Smooth muscle cell (in vitro differentiated cells): Measurements from ENCODE around the gene ZNF154. TPM values are rescaled to one million over a fixed set of nuclear protein-coding genes. Genes with fewer than 3 reads are reported as not detected.

Experiments used
- DNase-seq: peaks from one replicate; lab custom pipeline; 2025; ENCODE audit not compliant: unreplicated experiment; lab: John Stamatoyannopoulos, UW
- H2AFZ ChIP-seq: fragments of 200-600 bp; sonication (generic); 2 replicates; pipeline ENCODE4 v1.6.0; 2016; ENCODE audit warnings: antibody characterized with exemption, low read depth, mild to moderate bottlenecking
- H3F3A ChIP-seq: fragments of 200-600 bp; sonication (generic); 2 replicates; pipeline ENCODE4 v1.6.0; 2017; ENCODE audit warnings: antibody characterized with exemption, low read depth
- H3K27ac ChIP-seq: fragments of 200-600 bp; sonication (generic); 2 replicates; pipeline ENCODE4 v1.5.1; 2016; ENCODE audit warnings: low read depth, mild to moderate bottlenecking
- H3K27me3 ChIP-seq: fragments of 200-600 bp; sonication (generic); 2 replicates; pipeline ENCODE4 v1.6.1; 2016; ENCODE audit warnings: low read depth, mild to moderate bottlenecking
- H3K36me3 ChIP-seq: fragments of 200-600 bp; sonication (generic); 2 replicates; pipeline ENCODE4 v1.5.1; 2016; ENCODE audit warnings: low read depth
- H3K4me1 ChIP-seq: fragments of 200-600 bp; sonication (generic); 2 replicates; pipeline ENCODE4 v1.5.1; 2016; ENCODE audit warnings: low read depth
- H3K4me2 ChIP-seq: fragments of 200-600 bp; sonication (generic); 2 replicates; pipeline ENCODE4 v1.6.0; 2016; ENCODE audit warnings: mild to moderate bottlenecking
- H3K4me3 ChIP-seq: fragments of 200-600 bp; sonication (generic); 2 replicates; pipeline ENCODE4 v1.5.1; 2016; ENCODE audit warnings: mild to moderate bottlenecking
- H3K79me2 ChIP-seq: fragments of 200-600 bp; sonication (generic); 2 replicates; pipeline ENCODE4 v1.6.0; 2016; ENCODE audit warnings: low read depth, mild to moderate bottlenecking
- H3K9ac ChIP-seq: fragments of 200-600 bp; sonication (generic); 2 replicates; pipeline ENCODE4 v1.6.0; 2016; ENCODE audit warnings: low read depth
- H3K9me3 ChIP-seq: fragments of 200-600 bp; sonication (generic); replicated peaks from 2 replicates; pipeline ENCODE4 v1.5.1; 2016; ENCODE audit warnings: low read depth
- H4K20me1 ChIP-seq: fragments of 200-600 bp; sonication (generic); 2 replicates; pipeline ENCODE4 v1.6.0; 2016; ENCODE audit warnings: low read depth
- CTCF ChIP-seq: fragments of 200-600 bp; sonication (generic); IDR thresholded peaks from 2 replicates; pipeline ENCODE4 v1.5.1; 2017; ENCODE audit warnings: borderline replicate concordance, mild to moderate bottlenecking, antibody characterized with exemption; ENCODE audit not compliant: insufficient read depth, poor library complexity, severe bottlenecking
- WGBS: methylation state at CpG from one replicate; pipeline ENCODE4 v1.1.7; 2016; ENCODE audit warnings: low lambda C conversion rate; 5-methylcytosine and 5-hydroxymethylcytosine counted together
- polyA plus RNA-seq: library from polyadenylated mRNA; unstranded; fragments of >200 nt; fragmentation: Nextera tagmentation; extraction: Ambion mirVana; gene quantifications from 2 replicates; pipeline ENCODE4 v1.2.1, GENCODE V29; 2016
- total RNA-seq: library from RNA; depleted of rRNA; stranded (reverse); fragments of >200 nt; gene quantifications from 2 replicates; pipeline ENCODE4 v1.2.3, GENCODE V29; 2014

ZNF154 gene
- total and polyA plus RNA-seq, 2 experiments from 2014 or later, result 3.3 to 9.6 TPM

- Histone ChIP-seq H3K9ac (no peak overlapping the region), H3K36me3 (peaks cover 52% of the 10 kb centered on the region), H3K27me3 (no peaks in the 10 kb centered on the region), H3K79me2 (peaks cover 20% of the 10 kb centered on the region), H3K9me3 (peaks cover 18% of the 10 kb centered on the region), H3K27ac (no peak overlapping the region), H3F3A (no peaks in the 10 kb centered on the region), H3K4me1 (no peaks in the 10 kb centered on the region), H4K20me1 (peaks cover 7% of the 10 kb centered on the region), H3K4me2 (no peak overlapping the region), H3K4me3 (no peak overlapping the region), H2AFZ (no peak overlapping the region)
- 97% methylated on average over 10 of the region's 10 CpGs for WGBS
- no peak for TF ChIP-seq CTCF
- DNase-seq, result no peak
Measured at GRCh38 chr19:57754091-57754673, 45.2 kb upstream of the ZNF154 start.

GRCh38 chr19:57748029-57748428, 39.0 kb upstream of the ZNF154 start:
- H3K27ac ChIP-seq, result no peak overlapping the region
- H3K4me3 ChIP-seq, result peak overlapping the region; percentile 89
- WGBS, result 99% methylated on average over 3 of the region's 3 CpGs
- H3K79me2 ChIP-seq, result peaks cover 41% of the 10 kb centered on the region
- H3K9me3 ChIP-seq, result no peaks in the 10 kb centered on the region
- peaks cover 7% of the 10 kb centered on the region for H3K4me1 ChIP-seq
- no peak for DNase-seq
- TF ChIP-seq CTCF, result no peak
- H3K9ac ChIP-seq, result no peak overlapping the region
- peaks cover 27% of the 10 kb centered on the region for H3K36me3 ChIP-seq
- no peaks in the 10 kb centered on the region for H3K27me3 ChIP-seq
- H2AFZ ChIP-seq, result no peak overlapping the region
- H3F3A ChIP-seq, result no peaks in the 10 kb centered on the region
- peaks cover 7% of the 10 kb centered on the region for H4K20me1 ChIP-seq
- H3K4me2 ChIP-seq, result peak overlapping the region; percentile 92

- Histone ChIP-seq H3K4me2 (peak overlapping the region; percentile 92), H3K4me1 (peaks cover 7% of the 10 kb centered on the region), H3K9ac (peak overlapping the region; percentile 82), H3K27ac (no peak overlapping the region), H3K79me2 (peaks cover 41% of the 10 kb centered on the region), H4K20me1 (peaks cover 7% of the 10 kb centered on the region), H3K4me3 (peak overlapping the region; percentile 89), H3K9me3 (no peaks in the 10 kb centered on the region), H3K36me3 (peaks cover 22% of the 10 kb centered on the region), H3K27me3 (no peaks in the 10 kb centered on the region), H2AFZ (peak overlapping the region; percentile 64), H3F3A (no peaks in the 10 kb centered on the region)
- no peak for DNase-seq
- no peak for TF ChIP-seq CTCF
- 27% methylated on average over 6 of the region's 6 CpGs for WGBS
Measured at GRCh38 chr19:57747472-57747807, 38.4 kb upstream of the ZNF154 start.
